Activated CD4-positive, alpha-beta T cell treated with anti-CD3 and anti-CD28 coated beads for 24 hours (primary cell): ENCODE data around the gene TTC28.
"Not testable (repeated sequence)": the region's sequence is repeated elsewhere in the genome, so short reads cannot be mapped to it uniquely, and the experiment has no call there.

Experiments
- DNase-seq, 2 donors: peaks; one replicate each; pipeline ENCODE4 v3.0.0-alpha.2; 2020; ENCODE audit warnings: low read depth in 2 of 2

Gene TTC28

DNA sequence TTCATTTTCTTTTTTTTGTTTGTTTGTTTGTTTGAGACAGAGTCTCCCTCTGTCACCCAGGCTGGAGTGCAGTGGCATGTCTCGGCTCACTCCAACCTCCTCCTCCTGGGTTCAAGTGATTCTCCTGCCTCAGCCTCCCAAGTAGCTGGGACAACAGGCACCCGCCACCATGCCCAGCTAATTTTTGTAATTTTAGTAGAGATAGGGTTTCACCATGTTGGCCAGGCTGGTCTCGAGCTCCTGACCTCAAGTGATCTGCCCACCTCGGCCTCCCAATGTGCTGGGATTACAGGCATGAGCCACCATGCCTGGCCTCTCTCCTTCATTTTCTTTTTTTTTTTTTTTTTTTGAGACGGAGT lies 118.9 kb downstream of the TTC28 start:
- not testable (repeated sequence) for DNase-seq

DNA sequence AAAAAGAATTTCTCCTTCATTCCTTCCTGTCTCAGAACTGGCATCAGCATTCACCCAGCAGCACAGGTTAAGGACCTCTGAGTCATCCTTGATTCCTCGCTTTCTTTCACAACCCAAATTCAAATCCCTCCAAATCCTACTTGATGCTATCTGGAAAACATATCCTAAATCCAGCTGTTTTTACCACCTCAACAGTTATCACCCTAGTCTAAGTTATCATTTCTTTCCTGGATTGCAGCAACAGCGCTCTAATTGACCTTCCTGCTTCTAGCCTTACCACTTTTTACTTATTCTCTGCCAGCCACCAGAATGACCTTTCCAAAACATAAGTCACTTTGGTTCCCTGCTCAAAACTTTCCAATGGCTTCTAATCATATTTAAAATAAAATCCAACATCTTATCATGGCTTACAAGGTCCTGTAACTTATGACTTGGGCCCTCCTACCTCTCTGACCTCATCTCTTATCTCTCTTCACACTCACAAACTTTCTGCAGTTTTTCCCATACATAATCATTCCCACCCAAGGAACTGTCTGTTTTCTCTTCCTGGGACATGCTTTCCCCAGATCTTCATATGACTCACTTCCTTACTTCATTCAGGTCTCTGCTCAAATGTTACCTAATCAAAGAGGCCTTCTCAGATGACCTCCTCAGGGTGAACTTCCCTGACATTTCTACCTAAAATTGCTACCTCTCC lies 119.4 kb downstream of the TTC28 start:
- no peak for DNase-seq

DNA sequence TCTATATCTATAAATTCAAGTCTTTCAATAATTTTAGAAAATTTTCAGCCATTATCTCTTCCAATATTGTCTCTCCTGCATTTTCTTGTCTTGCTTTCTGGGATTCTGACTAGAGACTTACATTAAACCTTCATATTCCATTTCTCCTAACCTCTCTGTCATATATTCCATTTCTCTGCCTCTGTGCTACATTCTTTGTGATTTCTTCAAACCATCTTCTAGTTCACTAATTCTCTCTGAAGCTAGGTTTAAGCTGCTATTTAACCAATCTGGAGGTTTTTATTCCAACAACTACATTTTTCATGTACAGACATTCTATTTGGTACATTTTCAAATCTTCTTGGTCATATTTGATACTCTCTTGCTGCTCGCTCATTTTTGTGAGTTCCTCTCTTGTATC lies 122.5 kb downstream of the TTC28 start:
- DNase-seq: no peak

DNA sequence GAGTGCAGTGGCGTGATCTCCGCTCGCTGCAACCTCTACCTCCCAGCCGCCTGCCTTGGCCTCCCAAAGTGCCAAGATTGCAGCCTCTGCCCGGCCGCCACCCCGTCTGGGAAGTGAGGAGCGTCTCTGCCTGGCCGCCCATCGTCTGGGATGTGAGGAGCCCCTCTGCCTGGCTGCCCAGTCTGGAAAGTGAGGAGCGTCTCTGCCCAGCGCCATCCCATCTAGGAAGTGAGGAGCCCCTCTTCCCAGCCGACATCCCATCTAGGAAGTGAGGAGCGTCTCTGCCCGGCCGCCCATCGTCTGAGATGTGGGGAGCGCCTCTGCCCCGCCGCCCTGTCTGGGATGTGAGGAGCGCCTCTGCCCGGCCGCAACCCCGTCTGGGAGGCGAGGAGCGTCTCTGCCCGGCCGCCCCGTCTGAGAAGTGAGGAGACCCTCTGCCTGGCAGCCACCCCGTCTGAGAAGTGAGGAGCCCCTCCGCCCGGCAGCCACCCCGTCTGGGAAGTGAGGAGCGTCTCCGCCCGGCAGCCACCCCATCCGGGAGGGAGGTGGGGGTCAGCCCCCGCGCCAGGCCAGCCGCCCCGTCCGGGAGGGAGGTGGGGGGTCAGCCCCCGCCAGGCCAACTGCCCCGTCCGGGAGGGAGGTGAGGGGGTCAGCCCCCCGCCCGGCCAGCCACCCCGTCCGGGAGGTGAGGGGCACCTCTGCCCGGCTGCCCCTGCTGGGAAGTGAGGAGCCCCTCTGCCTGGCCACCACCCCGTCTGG lies 126.4 kb downstream of the TTC28 start:
- not testable (repeated sequence) for DNase-seq

DNA sequence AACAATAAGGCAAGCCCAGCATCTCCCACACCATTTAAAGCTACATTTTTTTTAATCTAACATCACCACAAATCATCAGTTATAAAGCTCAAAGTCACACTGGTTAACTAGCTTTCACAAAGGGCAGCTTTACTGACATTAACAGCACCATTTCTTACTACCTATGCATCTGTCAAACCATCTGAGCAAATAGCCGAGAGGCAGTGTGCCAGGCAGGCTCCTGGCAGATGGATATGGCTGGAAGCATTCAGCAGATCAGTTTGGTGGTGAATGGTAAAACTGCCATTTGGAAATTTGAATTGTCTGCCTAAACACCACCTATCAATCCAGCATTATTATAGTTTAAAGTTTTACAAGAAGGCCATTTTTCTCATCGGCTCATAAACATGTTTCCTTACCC lies 131.2 kb downstream of the TTC28 start:
- no peak for DNase-seq

DNA sequence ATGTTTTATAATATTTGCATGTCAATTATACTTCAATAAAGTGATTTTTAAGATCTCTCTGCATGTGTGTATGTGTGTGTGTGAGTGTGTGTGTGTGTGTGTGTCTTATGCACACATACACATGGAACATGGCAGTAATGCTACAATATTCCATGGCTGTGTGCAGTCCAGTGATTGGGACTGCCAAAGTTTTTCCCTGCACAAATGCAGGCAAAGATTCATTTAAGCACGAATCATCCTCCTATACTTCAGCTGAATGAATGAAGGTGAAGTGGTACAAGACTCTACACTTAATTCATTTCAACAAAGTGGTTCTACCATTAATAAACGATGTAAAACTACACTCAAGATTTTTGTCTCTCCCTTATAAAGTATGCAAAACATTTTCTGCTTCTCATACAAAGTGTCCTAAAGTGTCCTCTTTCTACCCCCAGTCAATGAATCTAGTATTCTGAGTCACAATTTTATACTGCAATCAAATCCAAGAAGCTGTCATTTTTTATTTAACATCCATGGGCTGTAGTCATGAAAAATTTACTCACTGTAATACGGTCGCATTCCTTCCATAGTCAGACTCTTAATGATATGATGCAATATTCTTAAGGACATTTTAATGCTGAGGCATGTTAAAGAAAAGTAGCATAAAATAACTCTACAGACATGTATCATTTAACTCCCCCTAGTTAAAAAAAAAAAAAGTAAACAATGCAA lies 132.4 kb downstream of the TTC28 start:
- no peak for DNase-seq

DNA sequence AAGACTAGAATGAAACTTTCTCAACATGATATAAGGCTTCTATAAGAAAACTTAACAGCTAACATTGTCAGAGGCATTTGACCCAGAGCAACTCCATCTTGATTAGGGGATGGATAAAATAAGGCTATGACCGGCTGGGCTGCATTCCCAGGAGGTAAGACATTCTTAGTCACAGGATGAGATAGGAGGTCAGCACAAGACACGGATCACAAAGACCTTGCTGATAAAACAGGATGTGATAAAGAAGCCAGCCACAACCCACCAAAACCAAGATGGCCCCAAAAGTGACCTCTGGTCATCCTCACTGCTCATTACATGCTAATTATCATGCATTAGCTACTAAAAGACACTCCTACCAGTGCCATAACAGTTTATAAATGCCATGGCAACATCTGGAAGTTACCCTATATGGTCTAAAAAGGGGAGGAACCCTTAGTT lies 135.2 kb downstream of the TTC28 start:
- no peak for DNase-seq

DNA sequence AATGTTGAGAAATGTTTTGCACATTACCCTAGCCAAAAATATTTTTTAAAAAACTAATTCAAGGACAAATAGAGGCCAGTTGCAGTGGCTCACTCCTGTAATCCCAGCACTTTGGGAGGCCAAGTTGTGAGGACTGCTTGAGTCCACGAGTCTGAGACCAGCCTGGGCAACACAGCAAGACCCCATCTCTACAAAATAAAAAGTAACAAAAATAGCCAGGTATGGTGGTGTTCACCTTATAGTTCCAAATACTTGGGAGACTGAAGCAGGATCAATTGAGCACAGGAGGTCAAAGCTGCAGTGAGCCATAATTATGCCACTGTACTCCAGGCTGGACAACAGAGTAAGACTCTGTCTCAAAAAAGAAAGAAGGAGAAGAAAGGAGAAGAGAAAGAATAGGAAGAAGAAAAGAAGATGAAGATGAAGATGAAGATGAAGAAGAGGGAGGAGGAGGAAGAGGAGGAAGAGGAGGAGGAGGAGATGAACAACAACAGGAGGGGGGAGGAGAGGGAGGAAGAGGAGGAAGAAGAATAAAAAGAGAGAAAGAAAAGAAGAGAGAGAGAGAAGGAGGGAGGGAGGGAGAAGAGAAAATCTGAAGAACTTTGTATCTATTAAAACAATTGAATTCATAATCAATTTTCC lies 136.5 kb downstream of the TTC28 start:
- no peak for DNase-seq

DNA sequence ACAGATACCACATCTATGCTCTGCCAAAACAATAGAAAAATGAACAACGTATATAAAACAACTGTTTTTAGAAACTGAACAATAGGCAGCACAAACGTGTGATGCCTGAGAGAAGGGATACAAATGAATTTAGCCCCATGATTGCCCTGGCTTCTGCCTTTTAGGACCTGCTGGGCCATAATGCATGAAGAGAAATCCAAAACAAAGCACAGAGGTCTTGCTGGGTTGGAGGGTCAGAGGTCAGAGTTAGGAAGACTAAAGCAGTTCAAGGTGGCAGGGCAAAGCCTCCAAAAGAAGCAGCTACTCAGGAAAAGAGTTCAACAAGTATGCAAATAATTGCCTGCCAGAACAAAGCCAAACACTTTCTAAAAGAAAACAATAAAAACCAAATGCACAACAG lies 138.5 kb downstream of the TTC28 start:
- DNase-seq: no peak

DNA sequence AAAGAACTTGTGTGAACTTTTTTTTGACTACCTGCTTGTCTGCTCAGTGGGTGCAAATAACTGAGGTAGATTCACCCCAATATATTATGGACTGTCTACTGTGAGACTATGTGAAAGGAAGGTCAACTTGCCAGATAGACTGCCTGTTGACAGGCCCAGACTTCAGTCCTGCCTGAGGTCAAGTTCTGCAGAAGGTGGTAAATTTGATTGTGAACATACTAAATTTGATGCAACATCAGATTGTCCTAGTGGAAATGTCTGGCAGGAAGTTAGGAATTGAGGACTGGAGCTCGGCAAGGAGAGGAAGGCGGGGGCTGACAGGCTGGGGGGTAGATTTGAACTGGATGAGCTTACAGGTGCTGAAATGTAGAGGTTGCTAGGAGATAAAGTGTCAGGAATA lies 140.7 kb downstream of the TTC28 start:
- no peak for DNase-seq

DNA sequence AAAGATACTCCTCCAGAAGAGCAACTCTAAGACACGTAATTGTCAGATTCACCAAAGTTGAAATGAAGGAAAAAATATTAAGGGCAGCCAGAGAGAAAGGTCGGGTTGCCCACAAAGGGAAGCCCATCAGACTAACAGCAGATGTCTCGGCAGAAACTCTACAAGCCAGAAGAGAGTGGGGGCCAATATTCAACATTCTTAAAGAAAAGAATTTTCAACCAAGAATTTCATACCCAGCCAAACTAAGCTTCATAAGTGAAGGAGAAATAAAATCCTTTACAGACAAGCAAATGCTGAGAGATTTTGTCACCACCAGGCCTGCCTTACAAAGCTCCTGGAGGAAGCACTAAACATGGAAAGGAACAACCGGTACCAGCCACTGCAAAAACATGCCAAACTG lies 149.1 kb downstream of the TTC28 start:
- not testable (repeated sequence) for DNase-seq

DNA sequence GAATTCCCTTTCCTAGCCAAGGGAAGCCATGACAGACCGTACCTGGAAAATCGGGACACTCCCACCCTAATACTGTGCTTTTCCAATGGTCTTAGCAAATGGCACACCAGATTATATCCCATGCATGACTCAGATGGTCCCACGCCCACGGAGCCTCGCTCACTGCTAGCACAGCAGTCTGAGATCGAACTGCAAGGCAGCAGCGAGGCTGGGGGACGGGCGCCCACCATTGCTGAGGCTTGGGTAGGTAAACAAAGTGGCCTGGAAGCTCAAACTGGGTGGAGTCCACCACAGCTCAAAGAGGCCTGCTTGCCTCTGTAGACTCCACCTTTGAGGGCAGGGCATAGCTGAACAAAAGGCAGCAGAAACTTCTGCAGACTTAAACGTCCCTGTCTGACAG lies 150.5 kb downstream of the TTC28 start:
- not testable (repeated sequence) for DNase-seq

DNA sequence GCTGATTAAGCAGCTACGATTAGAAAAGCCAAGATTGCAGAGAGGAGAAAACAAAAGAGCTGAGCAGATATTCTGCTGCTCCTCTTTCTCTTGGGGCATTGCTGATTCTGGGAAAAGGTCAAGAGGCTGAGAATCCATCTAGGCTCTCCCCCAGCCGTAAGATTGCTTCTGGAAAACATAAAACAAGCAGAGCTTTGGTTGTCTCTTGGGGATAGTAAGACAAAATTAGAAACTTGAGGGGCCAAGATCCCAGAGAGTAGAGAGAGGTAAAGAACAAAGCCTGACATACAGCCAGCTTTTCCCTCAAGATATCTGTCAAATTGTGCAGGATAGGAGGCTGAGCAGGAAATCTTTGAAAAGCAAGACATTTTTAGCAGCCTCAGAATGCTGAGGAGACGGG lies 158.2 kb downstream of the TTC28 start:
- no peak for DNase-seq

DNA sequence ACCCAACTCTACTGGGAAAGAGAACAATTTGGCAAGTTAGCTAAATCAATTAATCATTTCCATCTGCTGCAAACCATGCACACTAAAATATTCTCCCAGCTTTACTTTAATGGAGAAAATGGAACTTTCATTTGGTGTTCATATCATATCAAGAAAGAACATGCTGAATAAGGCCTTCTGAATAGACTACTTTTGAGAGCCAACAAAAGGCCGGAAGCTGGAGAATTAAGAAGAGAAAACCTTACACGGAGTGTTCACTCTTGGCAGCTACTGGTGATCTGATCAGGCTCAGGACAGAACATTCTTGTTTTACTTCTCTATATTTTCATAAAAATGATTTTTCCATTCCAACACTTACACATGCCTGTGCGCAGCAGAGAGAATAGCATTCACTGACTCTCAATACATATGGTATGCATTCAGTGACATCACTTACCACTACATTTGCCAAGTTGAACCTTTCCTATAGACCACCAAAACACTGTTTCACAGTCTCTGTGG lies 165.3 kb downstream of the TTC28 start:
- DNase-seq: no peak

DNA sequence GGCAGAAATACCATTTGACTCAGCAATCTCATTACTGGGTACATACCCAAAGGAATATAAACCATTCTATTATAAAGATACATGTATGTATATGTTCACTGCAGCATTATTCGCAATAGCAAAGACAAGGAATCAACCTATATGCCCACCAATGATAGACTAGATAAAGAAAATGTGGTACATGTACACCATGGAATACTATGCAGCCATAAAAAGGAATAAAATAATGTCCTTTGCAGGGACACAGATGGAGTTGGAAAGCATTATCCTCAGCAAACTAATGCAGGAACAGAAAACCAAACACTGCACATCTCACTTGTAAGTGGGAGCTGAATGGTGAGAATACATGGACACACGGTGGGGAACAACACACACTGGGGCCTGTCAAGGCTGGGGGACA lies 167.3 kb downstream of the TTC28 start:
- DNase-seq: not testable (repeated sequence)

DNA sequence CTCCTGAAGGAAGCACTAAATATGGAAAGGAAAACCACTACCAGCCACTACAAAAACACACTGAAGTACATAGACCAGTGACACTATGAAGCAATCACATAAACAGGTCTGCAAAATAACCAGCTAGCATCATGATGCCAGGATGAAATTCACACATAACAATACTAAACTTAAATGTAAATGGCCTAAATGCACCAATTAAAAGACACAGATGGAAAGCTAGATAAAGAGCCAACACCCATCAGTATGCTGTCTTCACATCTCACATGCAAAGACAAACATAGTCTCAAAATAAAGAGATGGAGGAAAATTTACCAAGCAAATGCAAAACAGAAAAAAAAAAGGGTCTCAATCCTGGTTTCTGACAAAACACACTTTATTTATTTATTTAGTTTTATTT lies 171.7 kb downstream of the TTC28 start:
- DNase-seq: no peak

DNA sequence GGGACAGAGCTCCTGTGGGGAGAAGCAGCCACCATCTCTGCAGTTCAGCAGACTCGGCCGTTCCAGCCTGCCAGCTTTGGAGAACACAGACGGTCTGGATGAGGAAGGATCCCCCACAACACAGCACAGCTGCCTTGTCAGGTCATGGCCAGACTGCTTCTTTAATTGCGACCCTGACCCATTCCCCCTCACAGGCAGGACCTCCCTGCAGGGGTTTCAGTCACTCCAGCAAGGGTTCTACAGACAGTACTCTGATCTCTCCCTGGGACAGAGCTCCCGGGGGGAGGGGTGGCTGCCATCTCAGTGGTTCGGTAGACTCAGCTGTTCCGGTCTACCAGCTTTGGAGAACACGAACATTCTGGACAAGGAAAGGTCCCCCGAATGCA lies 173.5 kb downstream of the TTC28 start:
- no peak for DNase-seq

DNA sequence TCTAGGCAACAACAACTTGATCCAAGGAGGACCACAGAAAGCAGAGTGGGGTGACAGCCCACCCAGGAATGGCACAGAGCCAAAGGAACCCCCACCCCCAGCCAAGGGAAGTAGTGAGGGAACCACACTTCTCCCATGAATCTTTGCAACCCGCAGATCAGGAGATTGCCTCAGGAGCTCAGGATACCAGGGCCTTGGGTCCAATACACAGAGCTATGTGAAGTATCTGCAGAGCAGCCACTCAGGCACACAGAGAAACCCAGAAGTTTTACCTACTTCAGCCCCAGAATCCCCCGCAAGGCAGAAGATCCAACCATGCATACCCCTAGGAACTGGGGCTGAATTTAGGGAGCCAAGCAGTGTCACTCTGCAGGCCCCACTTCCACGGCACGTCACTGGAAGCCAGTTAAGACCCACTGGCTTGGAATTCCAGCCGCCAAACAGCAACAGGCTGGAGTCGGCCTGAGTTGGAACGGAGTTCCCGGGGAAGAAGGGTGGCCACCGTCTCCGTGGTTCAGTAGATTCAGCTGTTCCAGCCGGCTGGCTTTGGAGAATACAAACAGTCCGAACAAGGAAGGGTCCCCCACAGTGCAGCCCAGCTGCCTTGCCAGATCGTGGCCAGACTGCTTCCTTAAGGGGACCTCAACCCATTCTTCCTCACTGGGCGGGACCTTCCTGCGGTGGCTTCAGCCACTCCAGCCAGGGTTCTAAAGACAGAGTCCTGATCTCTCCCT lies 174.1 kb downstream of the TTC28 start:
- no peak for DNase-seq

DNA sequence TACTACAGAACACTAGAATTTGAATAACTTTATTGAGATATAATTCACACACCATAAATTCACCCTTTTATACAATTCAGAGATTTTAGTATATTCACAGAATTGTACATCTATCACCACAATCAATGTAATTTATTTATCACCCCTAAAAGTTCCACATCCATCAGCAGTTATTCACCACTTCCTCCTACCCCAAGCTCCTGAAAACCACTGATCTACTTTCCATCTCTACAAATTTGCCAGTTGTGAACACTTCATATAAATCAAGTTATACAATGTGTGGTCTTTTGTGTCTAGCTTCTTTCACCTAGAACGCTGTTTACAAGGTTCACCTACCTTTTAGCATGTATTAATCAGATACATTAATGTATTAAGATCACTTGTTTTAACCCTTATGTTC lies 179.6 kb downstream of the TTC28 start:
- no peak for DNase-seq

DNA sequence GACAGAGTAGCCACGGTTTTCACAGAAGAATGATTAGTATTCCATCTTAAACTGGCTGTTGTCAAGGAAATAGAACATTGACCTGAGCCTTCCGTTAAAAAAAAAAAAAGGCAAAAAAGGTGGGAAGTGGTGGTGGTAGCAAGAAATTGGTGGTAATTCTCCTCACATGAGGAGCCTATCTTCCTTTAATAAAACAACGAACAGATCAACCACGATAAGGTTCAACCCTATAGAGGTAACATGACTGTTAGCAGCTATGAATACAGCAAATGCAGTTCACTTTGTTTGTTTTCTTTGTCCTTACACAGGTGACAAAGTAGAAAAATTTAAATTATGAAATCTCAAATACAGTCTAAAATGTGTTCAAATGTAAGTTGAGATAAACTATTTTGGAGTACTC lies 181.6 kb downstream of the TTC28 start:
- DNase-seq: no peak

DNA sequence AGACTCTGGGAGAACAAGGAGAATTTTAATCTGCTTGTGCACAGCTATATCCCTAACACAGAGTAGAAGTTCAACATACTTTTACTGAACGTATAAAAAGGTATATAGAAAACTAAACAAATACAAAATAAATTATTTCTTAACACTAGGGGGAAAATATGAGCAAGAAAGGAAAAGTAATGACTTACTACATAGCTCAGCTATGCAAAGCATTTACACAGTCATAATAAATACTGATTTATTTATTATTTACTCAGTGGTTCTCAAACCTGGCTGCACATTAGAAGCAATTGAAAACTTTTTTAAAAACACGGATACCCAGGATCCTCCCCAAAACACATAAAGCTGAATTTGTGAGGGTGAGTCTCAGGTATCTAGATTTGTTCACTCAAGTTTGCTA lies 182.5 kb downstream of the TTC28 start:
- DNase-seq: no peak

DNA sequence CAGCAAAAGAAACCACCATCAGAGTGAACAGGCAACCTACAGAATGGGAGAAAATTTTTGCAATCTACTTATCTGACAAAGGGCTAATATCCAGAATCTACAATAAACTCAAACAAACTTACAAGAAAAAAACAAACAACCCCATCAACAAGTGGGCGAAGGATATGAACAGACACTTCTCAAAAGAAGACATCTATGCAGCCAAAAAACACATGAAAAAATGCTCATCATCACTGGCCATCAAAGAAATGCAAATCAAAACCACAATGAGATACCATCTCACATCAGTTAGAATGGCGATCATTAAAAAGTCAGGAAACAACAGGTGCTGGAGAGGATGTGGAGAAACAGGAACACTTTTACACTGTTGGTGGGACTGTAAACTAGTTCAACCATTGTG lies 188.4 kb downstream of the TTC28 start:
- not testable (repeated sequence) for DNase-seq
